HS-27A (cell line): ENCODE results near the gene CXADR.

ENCODE experiments used
- DNase-seq: peaks from one replicate; pipeline ENCODE4 v3.0.0-alpha.2; 2012; ENCODE audit warnings: low read depth, missing footprints

Gene CXADR

GRCh38 chr21:17542371-17543011, 29.6 kb downstream of the CXADR start:
- no peak for DNase-seq

DNA sequence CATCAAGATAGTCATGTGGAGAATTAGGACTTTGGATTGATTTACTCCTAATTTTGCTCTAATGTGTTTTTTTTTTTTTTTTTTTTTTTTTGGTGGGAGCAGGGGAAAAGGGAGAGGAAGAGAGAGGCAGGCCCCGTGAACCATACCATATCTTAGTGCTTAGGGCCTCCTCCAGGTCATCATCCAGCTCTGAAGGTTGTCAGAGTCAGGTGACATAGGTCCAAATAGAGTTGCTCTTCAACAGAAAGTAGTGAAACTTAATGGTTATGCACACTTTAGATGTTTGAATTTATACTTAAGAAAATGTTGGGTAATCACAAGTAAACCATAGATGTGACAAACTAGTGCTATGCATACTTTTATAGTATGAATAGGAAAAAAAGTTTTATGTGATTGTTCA, 32.2 kb downstream of the CXADR start:
- no peak for DNase-seq

- no peak for DNase-seq
These were observed 35.4 kb downstream of the CXADR start for GRCh38 chr21:17548262-17548661.

GRCh38 chr21:17550671-17551308, 37.9 kb downstream of the CXADR start:
- DNase-seq: no peak

DNA sequence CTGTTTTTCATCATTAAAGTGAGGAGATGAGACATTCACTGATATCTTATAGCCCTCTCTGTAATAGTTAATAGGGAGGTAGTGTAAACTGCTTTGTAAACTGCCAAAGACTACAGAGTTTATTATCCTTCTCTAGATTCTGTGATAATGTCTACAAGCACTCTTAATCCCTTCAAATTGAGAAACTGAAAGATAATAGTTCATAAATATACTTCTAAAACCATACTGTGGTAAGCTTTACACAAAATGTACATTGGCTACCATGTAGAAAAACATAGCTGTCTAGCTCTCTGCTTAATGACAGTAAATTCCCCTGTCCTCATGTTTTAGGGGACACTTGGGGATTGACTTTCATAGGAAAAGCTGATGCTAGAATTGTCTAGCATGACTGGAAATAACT, 39.6 kb downstream of the CXADR start:
- no peak for DNase-seq

DNA sequence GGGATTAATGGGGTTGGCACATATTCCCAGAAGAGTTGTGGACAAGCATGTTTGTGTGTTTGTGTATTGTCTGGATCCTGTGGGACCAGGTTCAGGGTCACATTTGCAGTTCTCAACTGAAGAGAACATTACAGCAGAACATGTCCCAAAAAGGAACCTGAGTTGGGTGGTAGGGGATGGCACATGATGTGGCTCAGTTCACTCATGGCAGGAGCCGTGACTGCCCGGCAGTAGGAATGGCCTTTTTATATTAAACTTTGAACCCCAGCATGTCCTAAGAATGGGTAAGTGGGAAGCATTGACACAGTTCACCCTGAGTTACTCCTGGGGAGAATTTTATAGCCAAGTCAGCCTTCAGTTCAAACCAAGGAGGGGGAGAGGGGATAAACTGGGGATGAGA, 41.3 kb downstream of the CXADR start:
- no peak for DNase-seq

GRCh38 chr21:17554679-17555465, 42.0 kb downstream of the CXADR start:
- no peak for DNase-seq

- no peak for DNase-seq
These were observed 47.7 kb downstream of the CXADR start for GRCh38 chr21:17560377-17561025.

- no peak for DNase-seq
These were observed 57.9 kb downstream of the CXADR start for GRCh38 chr21:17570786-17571185.

DNA sequence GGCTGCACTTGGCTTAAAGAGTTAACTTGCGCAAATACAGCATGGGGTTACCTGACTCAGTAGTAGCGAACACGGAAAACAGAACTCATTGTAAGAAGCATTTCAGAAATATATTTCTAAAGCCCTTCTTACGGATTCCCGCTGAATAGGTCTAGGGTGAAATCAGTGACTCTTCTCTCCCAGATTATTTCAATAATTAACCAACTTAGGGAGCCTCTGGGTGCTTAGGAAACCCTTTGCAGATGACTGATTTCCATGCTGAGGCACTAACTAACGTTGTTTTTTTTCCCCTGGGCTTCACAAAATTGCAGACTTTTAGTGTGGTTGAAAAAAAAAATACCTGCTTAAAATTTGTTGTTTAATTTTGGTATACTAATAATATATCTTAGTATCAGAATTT, 59.6 kb downstream of the CXADR start:
- no peak for DNase-seq

DNA sequence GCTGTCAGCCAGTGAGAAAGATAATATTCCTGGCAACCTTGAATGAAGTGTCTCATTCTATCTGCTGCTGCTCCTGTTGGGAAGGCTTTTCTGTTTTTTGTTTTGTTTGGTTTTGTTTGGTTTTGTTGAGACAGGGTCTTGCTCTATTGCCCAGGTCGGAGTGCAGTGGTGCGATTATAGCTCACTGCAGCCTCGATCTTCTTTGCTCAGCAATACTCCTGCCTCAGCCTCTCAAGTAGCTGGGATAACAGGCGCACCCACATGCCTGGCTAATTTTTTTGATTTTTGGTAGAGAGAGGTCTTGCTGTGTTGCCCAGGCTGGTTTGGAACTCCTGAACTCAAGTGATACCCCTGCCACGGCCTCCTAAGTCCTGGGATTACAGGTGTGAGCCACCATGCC, 62.2 kb downstream of the CXADR start:
- no peak for DNase-seq

DNA sequence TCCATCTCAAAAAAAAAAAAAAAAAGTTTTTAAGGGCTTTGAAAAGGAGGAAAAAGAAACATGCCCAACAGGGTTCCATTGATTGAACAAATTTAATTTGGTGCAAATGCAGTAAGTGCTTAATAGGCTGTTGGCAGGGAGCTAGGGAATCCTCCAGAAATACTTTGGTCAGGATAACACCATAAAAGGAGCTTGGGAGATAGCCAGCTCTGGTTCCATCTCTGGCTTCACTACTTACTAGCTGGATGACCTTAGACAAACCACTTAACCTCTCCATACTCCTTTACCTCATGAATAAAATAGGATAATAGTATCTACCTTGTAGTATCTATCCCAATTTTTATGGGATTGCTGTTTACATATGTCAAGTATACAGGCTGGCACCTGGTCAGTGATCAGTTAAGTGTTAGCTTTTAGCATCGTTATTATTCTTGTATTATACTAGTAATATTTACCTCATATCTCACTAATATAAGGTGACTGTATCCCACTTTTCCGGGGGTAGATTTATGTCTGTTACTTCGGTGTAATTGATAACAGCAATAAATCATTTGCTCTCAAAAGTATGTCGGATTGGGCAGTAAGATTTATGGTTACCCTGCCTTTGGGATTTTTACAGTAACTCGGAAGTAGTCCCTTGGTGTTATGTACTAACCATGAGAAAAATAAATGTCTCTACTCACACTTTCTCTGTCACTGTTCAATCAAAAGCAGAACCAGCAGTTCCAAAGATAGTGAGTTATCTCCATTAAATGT, 63.4 kb downstream of the CXADR start:
- no peak for DNase-seq

GRCh38 chr21:17577701-17578100, 64.9 kb downstream of the CXADR start:
- no peak for DNase-seq

DNA sequence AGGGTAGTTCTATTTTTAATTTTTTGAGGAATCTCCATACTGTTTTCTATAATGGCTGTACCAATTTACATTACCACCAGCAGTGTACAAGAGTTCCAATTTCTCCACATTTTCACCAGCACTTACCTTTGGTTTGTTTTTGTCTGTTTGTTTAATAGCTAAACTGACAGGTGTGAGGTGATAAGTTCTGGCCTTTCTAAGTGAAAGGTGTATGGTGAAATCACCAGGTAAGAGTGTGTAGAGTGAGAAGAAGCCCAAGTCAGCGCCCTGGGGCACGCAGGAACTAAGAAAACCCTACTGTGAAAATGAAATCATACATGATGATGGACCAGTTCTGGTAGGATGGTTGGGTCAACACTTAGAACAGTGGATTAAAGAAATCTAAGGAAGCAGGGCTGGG, 65.3 kb downstream of the CXADR start:
- DNase-seq: no peak

DNA sequence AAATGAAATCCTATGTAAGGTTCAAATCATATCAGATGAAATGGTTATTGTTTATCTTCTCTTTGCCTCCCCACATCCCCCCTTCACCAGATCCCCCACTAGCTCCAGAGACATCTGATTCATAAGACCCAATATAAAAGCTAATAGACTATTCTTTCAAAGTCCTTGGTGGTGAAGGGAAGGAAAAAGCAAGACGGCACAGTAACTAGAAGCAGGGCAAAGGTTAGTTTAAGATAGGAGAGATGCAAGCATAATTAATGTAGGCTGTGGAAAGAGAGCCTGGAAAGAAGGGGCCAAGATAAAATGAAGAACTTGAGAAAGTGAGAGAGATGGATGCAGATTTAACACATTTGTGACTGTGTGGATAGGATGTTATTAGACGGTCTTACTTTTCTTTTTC, 66.0 kb downstream of the CXADR start:
- DNase-seq: no peak

DNA sequence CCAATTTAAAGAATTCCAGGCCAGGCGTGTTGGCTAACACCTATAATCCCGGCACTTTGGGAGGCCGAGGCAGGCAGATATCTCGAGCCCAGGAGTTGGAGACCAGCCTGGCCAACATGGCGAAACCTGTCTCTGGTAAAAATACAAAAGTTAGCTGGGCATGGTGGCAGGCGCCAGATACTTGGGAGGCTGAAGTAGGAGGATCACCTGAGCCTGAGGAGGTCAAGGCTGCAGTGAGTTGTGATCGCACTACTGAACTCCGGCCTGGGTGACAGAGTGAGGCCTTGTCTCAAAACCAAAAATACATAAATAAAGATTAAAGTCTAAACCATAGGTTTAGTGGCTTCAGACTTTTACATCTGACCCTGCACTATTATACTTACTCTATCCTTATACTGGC, 67.5 kb downstream of the CXADR start:
- no peak for DNase-seq

- no peak for DNase-seq
These were observed 71.1 kb downstream of the CXADR start for GRCh38 chr21:17583898-17584297.

DNA sequence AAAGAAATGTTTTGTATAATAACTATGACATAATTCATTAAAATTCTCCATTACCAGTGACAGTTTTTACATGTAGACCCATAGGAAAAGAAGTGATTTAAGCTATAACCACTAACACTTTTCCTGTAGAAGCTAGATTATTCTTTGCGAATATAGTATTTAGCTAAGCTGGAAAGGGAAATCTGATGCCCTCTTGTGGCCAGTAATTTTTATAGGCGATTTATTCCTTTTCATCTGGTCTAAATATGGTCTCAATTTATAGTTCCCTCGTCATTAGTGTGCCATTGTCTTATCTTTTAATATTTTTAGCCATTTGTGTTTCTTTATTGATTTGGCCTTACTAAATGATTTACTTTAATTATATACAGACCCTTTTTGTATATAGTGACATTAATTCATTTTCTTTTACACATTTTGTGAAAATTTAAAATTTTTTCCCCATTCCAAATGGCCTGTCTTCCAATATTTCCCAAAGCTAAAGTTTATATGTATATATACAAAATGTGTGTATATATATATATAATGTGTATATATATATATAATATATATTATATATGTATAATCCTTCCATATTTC, 73.1 kb downstream of the CXADR start:
- DNase-seq: peak; percentile 11

DNA sequence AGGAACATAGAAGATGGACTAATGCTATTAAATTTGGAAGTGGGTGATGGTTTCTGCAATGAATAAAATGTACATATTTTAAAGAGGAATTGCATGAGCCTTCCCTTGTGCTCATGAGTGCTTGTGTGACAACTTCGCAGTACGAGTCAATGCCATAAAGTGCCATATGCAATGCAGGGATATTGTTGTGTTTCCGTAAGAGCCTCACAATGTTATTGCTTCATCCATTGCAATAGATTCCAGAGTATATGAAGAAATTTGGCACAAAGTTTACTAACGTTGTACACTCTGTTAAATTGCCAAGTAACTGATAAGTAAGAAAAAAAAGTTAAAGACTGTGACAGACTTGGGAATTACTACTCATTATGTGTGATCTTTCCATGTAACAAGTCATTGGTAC, 77.6 kb downstream of the CXADR start:
- DNase-seq: no peak

DNA sequence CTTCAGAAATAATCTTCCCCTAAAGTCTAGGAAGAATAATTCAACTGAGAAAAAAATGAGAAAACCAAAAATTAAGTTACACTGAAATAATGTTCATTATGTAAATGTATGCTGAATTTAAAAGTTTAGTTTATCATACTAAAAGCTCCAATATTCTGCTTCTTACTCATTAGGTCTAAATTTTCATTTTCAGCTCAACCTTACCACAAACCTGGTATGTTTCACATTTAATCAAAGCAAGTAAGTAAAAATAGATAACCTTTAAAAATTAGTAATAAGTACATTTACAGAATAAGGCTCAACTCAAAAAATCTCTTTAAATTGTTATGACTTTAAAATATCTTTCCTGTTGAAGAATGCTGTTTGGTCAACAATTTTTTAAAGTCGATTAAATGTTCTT, 84.8 kb downstream of the CXADR start:
- DNase-seq: no peak

DNA sequence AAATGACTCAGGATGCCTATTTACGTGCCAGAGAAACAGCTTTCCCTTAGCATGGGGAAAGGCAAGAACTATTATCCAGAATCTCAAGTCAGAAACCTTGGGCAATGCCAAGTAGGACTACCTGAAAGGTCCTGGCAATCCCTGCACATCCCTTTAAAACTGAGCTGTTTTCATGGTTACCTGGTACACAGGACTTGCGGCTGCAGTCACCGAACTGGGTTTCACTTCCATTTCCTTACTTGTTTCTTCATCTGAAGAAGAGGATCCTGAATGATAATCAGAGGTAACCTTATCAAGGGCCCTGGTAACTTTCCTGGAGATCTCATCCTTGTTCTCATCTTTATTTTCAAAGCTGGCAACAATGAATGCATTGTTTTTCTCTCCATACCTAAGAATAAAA, 85.6 kb downstream of the CXADR start:
- DNase-seq: no peak

- no peak for DNase-seq
These were observed 90.0 kb downstream of the CXADR start for GRCh38 chr21:17602874-17603273.
